ENCODE measurements around the gene CPT2. TPM values are rescaled to one million over a fixed set of nuclear protein-coding genes. Genes with fewer than 3 reads are reported as not detected.
A peak's percentile ranks its signal among the peaks of the same experiment; 100 is the strongest.

CPT2 gene
- total RNA-seq, 2 experiments from 2014 or later = 10.6 to 12.0 TPM

GRCh38 chr1:53180226-53180625 is 16.4 kb upstream of the CPT2 start:
- POLR2A ChIA-PET = no interaction called here
- no peaks in the 10 kb centered on the region for H3K4me1 Mint-ChIP-seq (ENCODE audit: low read depth)
- CTCF ChIA-PET = no interaction called here

GRCh38 chr1:53180951-53181350 is 15.7 kb upstream of the CPT2 start:
- H3K27ac Mint-ChIP-seq = no peak overlapping the region
- intact Hi-C loops (cut with DNase I, micrococcal nuclease) = loop anchor here in 1 of 2 experiments (5.0 kb wide), 1 partner anchor 274 kb away; no protein-coding TSS in a partner anchor
- no peak overlapping the region for H3K4me3 Mint-ChIP-seq
- peaks cover 14% of the 10 kb centered on the region for H3K27me3 Mint-ChIP-seq
- H3K4me1 ChIP-seq (ENCODE audit: insufficient read depth, low read length) = peaks cover 4% of the 10 kb centered on the region
- H3K27ac ChIP-seq (ENCODE audit: low read depth in 1 of 2, low read length in 2 of 2) = no peak overlapping the region
- no peaks in the 10 kb centered on the region for H3K36me3 ChIP-seq (ENCODE audit: insufficient read depth, low read length)
- TF ChIP-seq CTCF (IDR thresholded peaks at IDR 0.05) = no peak
- H3K4me3 ChIP-seq (ENCODE audit: low read length) = no peak overlapping the region
- H3K9me3 Mint-ChIP-seq = no peaks in the 10 kb centered on the region
- ATAC-seq (ENCODE audit: poor library complexity) (no peak), DNase-seq (no peak)
- CTCF ChIA-PET = interaction anchor here (0.6 kb wide), 1 partner anchor 12 kb away, joined by 3 read pairs; no protein-coding TSS in a partner anchor
- peaks cover 0 to 11% of the 10 kb centered on the region in 2 experiments for H3K9me3 ChIP-seq (ENCODE audit: control insufficient read depth in 1 of 2, insufficient read depth in 1 of 2, low read length in 2 of 2)
- POLR2A ChIA-PET = no interaction called here
- no peaks in the 10 kb centered on the region for H3K4me1 Mint-ChIP-seq (ENCODE audit: low read depth)
- no peaks in the 10 kb centered on the region for H3K36me3 Mint-ChIP-seq (ENCODE audit: low read depth)
- peaks cover 0 to 2% of the 10 kb centered on the region in 2 experiments for H3K27me3 ChIP-seq (ENCODE audit: control insufficient read depth in 1 of 2, insufficient read depth in 2 of 2, low read length in 2 of 2)

More at GRCh38 chr1:53180226-53180625, 16.4 kb upstream of the CPT2 start:
- ATAC-seq (ENCODE audit: poor library complexity) (no peak), DNase-seq (no peak)
- Mint-ChIP-seq H3K9me3 (no peaks in the 10 kb centered on the region), H3K4me3 (no peak overlapping the region), H3K27ac (no peak overlapping the region), H3K36me3 (ENCODE audit: low read depth) (no peaks in the 10 kb centered on the region), H3K27me3 (peaks cover 21% of the 10 kb centered on the region)
- Histone ChIP-seq H3K9me3 (ENCODE audit: control insufficient read depth in 1 of 2, insufficient read depth in 1 of 2, low read length in 2 of 2) (peaks cover 0 to 5% of the 10 kb centered on the region in 2 experiments), H3K27me3 (ENCODE audit: control insufficient read depth in 1 of 2, insufficient read depth in 2 of 2, low read length in 2 of 2) (peaks cover 0 to 2% of the 10 kb centered on the region in 2 experiments), H3K4me3 (ENCODE audit: low read length) (no peak overlapping the region), H3K27ac (ENCODE audit: low read depth in 1 of 2, low read length in 2 of 2) (no peak overlapping the region), H3K4me1 (ENCODE audit: insufficient read depth, low read length) (peaks cover 4% of the 10 kb centered on the region), H3K36me3 (ENCODE audit: insufficient read depth, low read length) (no peaks in the 10 kb centered on the region)
- intact Hi-C loops (cut with DNase I, micrococcal nuclease) = loop anchor here in 1 of 2 experiments (5.0 kb wide), 1 partner anchor 273 kb away; no protein-coding TSS in a partner anchor
- TF ChIP-seq CTCF (IDR thresholded peaks at IDR 0.05) = no peak

- ATAC-seq (ENCODE audit: poor library complexity) = peak; percentile 81
- intact Hi-C loops (cut with DNase I, micrococcal nuclease) = loop anchor here in 1 of 2 experiments (2.0 to 5.0 kb wide), 3 partner anchors 275 to 1285 kb away; no protein-coding TSS in a partner anchor
- POLR2A ChIA-PET = interaction anchor here (1.4 to 1.6 kb wide), 2 partner anchors 14 to 479 kb away, joined by 3 to 6 read pairs; partner anchors contain the start of gene CPT2
- no peaks in the 10 kb centered on the region for H3K36me3 ChIP-seq (ENCODE audit: insufficient read depth, low read length)
- Mint-ChIP-seq H3K27ac (no peak overlapping the region), H3K4me1 (ENCODE audit: low read depth) (no peaks in the 10 kb centered on the region), H3K27me3 (peaks cover 6% of the 10 kb centered on the region), H3K9me3 (no peaks in the 10 kb centered on the region), H3K4me3 (no peak overlapping the region), H3K36me3 (ENCODE audit: low read depth) (no peaks in the 10 kb centered on the region)
- DNase-seq = peak; percentile 69 to 88 (median 78)
- peaks cover 0 to 11% of the 10 kb centered on the region in 2 experiments for H3K9me3 ChIP-seq (ENCODE audit: control insufficient read depth in 1 of 2, insufficient read depth in 1 of 2, low read length in 2 of 2)
- peaks cover 0 to 2% of the 10 kb centered on the region in 2 experiments for H3K27me3 ChIP-seq (ENCODE audit: control insufficient read depth in 1 of 2, insufficient read depth in 2 of 2, low read length in 2 of 2)
- peak; percentile 91 for TF ChIP-seq CTCF (IDR thresholded peaks at IDR 0.05)
- no peak overlapping the region for H3K4me3 ChIP-seq (ENCODE audit: low read length)
- peaks cover 4% of the 10 kb centered on the region for H3K4me1 ChIP-seq (ENCODE audit: insufficient read depth, low read length)
- no peak overlapping the region for H3K27ac ChIP-seq (ENCODE audit: low read depth in 1 of 2, low read length in 2 of 2)
- CTCF ChIA-PET = interaction anchor here (0.6 to 1.3 kb wide), 9 partner anchors 9 to 1296 kb away, joined by 3 to 10 read pairs (median 3); partner anchors contain the start of gene ECHDC2
Measured at GRCh38 chr1:53182111-53182593, 14.5 kb upstream of the CPT2 start.
